Neural progenitor cell (in vitro differentiated cells): ENCODE results near the gene FSCN2. TPM values are rescaled to one million over a fixed set of nuclear protein-coding genes. Genes with fewer than 3 reads are reported as not detected.

ENCODE experiments used
- DNase-seq: peaks from one replicate; pipeline ENCODE4 v3.0.0-alpha.2; 2016; ENCODE audit warnings: low spot score
- H2AFZ ChIP-seq: fragments of 200-600 bp; sonication (generic); replicated peaks from 2 replicates; pipeline ENCODE4 v1.6.1; 2016; ENCODE audit warnings: antibody characterized with exemption
- H3F3A ChIP-seq: fragments of 200-600 bp; sonication (generic); 2 replicates; pipeline ENCODE4 v1.6.1; 2016; ENCODE audit warnings: antibody characterized with exemption, low read depth
- H3K27ac ChIP-seq: fragments of 200-600 bp; sonication (generic); 2 replicates; pipeline ENCODE4 v1.5.1; 2016; ENCODE audit warnings: mild to moderate bottlenecking
- H3K27me3 ChIP-seq: fragments of 200-600 bp; sonication (generic); 2 replicates; pipeline ENCODE4 v1.6.1; 2016; ENCODE audit warnings: mild to moderate bottlenecking, moderate library complexity
- H3K36me3 ChIP-seq: fragments of 200-600 bp; sonication (generic); 2 replicates; pipeline ENCODE4 v1.5.1; 2016
- H3K4me1 ChIP-seq: fragments of 200-600 bp; sonication (generic); 2 replicates; pipeline ENCODE4 v1.6.1; 2016; ENCODE audit warnings: mixed run types
- H3K4me2 ChIP-seq: fragments of 200-600 bp; sonication (generic); 2 replicates; pipeline ENCODE4 v1.6.1; 2016
- H3K4me3 ChIP-seq: fragments of 200-600 bp; sonication (generic); 2 replicates; pipeline ENCODE4 v1.5.1; 2016
- H3K79me2 ChIP-seq: fragments of 200-600 bp; sonication (generic); 2 replicates; pipeline ENCODE4 v1.6.1; 2016; ENCODE audit warnings: low read depth
- H3K9ac ChIP-seq: fragments of 200-600 bp; sonication (generic); 2 replicates; pipeline ENCODE4 v1.6.1; 2016
- H3K9me3 ChIP-seq: fragments of 200-600 bp; sonication (generic); 2 replicates; pipeline ENCODE4 v1.5.1; 2016; ENCODE audit warnings: low read depth
- H4K20me1 ChIP-seq: fragments of 200-600 bp; sonication (generic); 2 replicates; pipeline ENCODE4 v1.6.1; 2016; ENCODE audit warnings: low read depth
- H3K27ac Mint-ChIP-seq: 3 replicates; pipeline ENCODE4 v1.8.0; 2021; ENCODE audit warnings: mixed read lengths
- H3K27me3 Mint-ChIP-seq: 2 replicates; pipeline ENCODE4 v1.8.0; 2022; ENCODE audit warnings: low read depth, mild to moderate bottlenecking, inconsistent platforms, moderate library complexity, mixed read lengths; ENCODE audit not compliant: insufficient read depth
- H3K36me3 Mint-ChIP-seq: 3 replicates; pipeline ENCODE4 v1.8.0; 2021; ENCODE audit warnings: mixed read lengths
- H3K4me1 Mint-ChIP-seq: 3 replicates; pipeline ENCODE4 v1.8.0; 2021; ENCODE audit warnings: mixed read lengths
- H3K4me3 Mint-ChIP-seq: 3 replicates; pipeline ENCODE4 v1.8.0; 2021; ENCODE audit warnings: mild to moderate bottlenecking, moderate library complexity, mixed read lengths
- H3K9me3 Mint-ChIP-seq: 3 replicates; pipeline ENCODE4 v1.8.0; 2020; ENCODE audit warnings: mixed read lengths
- EZH2 ChIP-seq: fragments of 200-600 bp; sonication (generic); IDR thresholded peaks from 2 replicates; pipeline ENCODE4 v1.6.1; 2017; ENCODE audit warnings: antibody characterized with exemption, mild to moderate bottlenecking, moderate library complexity
- EZH2phosphoT487 ChIP-seq: fragments of 200-600 bp; sonication (generic); IDR thresholded peaks from 2 replicates; pipeline ENCODE4 v1.6.1; 2017; ENCODE audit warnings: antibody characterized with exemption
- total RNA-seq: library from RNA; depleted of rRNA; stranded (reverse); fragments of >200 nt; gene quantifications from 2 replicates; pipeline ENCODE4 v1.2.3, GENCODE V29; 2015; ENCODE audit warnings: low replicate concordance
- TF ChIP-seq, protein P1 (sequence below): fragments of 200-600 bp; sonication (generic); IDR thresholded peaks from 2 replicates; pipeline ENCODE4 v1.5.1; 2017; ENCODE audit warnings: antibody characterized with exemption, mild to moderate bottlenecking

FSCN2 gene
- total RNA-seq, 1 donor from 2014 or later, result not detected

- Histone ChIP-seq H3K27me3 (peaks cover 36% of the 10 kb centered on the region), H3K9ac (no peak overlapping the region), H3K27ac (no peak overlapping the region), H3K36me3 (no peaks in the 10 kb centered on the region), H3K4me1 (peaks cover 12% of the 10 kb centered on the region), H3K9me3 (no peaks in the 10 kb centered on the region), H3K4me3 (no peak overlapping the region), H2AFZ (no peak overlapping the region), H4K20me1 (peaks cover 10% of the 10 kb centered on the region), H3K79me2 (no peaks in the 10 kb centered on the region), H3F3A (peaks cover 4% of the 10 kb centered on the region), H3K4me2 (no peak overlapping the region)
- H3K4me3 Mint-ChIP-seq, result no peak overlapping the region
- DNase-seq, result no peak
- H3K27me3 Mint-ChIP-seq, result peaks cover 15% of the 10 kb centered on the region
- peaks cover 19% of the 10 kb centered on the region for H3K4me1 Mint-ChIP-seq
- no peaks in the 10 kb centered on the region for H3K9me3 Mint-ChIP-seq
- no peaks in the 10 kb centered on the region for H3K36me3 Mint-ChIP-seq
- peak overlapping the region; percentile 66 for H3K27ac Mint-ChIP-seq
- TF ChIP-seq, protein P1, sequence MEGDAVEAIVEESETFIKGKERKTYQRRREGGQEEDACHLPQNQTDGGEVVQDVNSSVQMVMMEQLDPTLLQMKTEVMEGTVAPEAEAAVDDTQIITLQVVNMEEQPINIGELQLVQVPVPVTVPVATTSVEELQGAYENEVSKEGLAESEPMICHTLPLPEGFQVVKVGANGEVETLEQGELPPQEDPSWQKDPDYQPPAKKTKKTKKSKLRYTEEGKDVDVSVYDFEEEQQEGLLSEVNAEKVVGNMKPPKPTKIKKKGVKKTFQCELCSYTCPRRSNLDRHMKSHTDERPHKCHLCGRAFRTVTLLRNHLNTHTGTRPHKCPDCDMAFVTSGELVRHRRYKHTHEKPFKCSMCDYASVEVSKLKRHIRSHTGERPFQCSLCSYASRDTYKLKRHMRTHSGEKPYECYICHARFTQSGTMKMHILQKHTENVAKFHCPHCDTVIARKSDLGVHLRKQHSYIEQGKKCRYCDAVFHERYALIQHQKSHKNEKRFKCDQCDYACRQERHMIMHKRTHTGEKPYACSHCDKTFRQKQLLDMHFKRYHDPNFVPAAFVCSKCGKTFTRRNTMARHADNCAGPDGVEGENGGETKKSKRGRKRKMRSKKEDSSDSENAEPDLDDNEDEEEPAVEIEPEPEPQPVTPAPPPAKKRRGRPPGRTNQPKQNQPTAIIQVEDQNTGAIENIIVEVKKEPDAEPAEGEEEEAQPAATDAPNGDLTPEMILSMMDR, result no peak
- no peak for TF ChIP-seq EZH2phosphoT487
- no peak for TF ChIP-seq EZH2
Observed at GRCh38 chr17:81524865-81525159, 3.4 kb upstream of the FSCN2 start.

- Mint-ChIP-seq H3K4me1 (peaks cover 13% of the 10 kb centered on the region), H3K27me3 (peaks cover 8% of the 10 kb centered on the region), H3K27ac (no peak overlapping the region), H3K4me3 (no peak overlapping the region), H3K9me3 (no peaks in the 10 kb centered on the region), H3K36me3 (no peaks in the 10 kb centered on the region)
- H3K36me3 ChIP-seq, result no peaks in the 10 kb centered on the region
- DNase-seq, result no peak
- no peaks in the 10 kb centered on the region for H3K9me3 ChIP-seq
- H3F3A ChIP-seq, result peaks cover 4% of the 10 kb centered on the region
- no peaks in the 10 kb centered on the region for H4K20me1 ChIP-seq
- H3K27me3 ChIP-seq, result peaks cover 15% of the 10 kb centered on the region
- no peaks in the 10 kb centered on the region for H3K79me2 ChIP-seq
- no peak overlapping the region for H3K4me2 ChIP-seq
- H3K4me3 ChIP-seq, result no peak overlapping the region
- no peak overlapping the region for H3K9ac ChIP-seq
- H3K27ac ChIP-seq, result no peak overlapping the region
- no peak overlapping the region for H2AFZ ChIP-seq
- H3K4me1 ChIP-seq, result peaks cover 11% of the 10 kb centered on the region
- TF ChIP-seq EZH2 (no peak), EZH2phosphoT487 (no peak)
- TF ChIP-seq, protein P1, result no peak
Observed at GRCh38 chr17:81526662-81527571, 1.3 kb upstream of the FSCN2 start.

GRCh38 chr17:81528384-81528650 lies 140 bp downstream of the FSCN2 start:
- H3K4me1 Mint-ChIP-seq, result peaks cover 3% of the 10 kb centered on the region
- H3K79me2 ChIP-seq, result no peaks in the 10 kb centered on the region
- no peaks in the 10 kb centered on the region for H3K36me3 Mint-ChIP-seq
- H3K36me3 ChIP-seq, result no peaks in the 10 kb centered on the region
- H3K27ac ChIP-seq, result no peak overlapping the region
- H3K27ac Mint-ChIP-seq, result no peak overlapping the region
- H3F3A ChIP-seq, result no peaks in the 10 kb centered on the region
- no peak for TF ChIP-seq EZH2
- TF ChIP-seq, protein P1, result no peak
- TF ChIP-seq EZH2phosphoT487, result no peak
- H3K27me3 ChIP-seq, result peaks cover 8% of the 10 kb centered on the region
- no peak overlapping the region for H3K9ac ChIP-seq
- H4K20me1 ChIP-seq, result no peaks in the 10 kb centered on the region
- no peaks in the 10 kb centered on the region for H3K9me3 ChIP-seq
- H3K4me3 ChIP-seq, result no peak overlapping the region
- H2AFZ ChIP-seq, result no peak overlapping the region
- no peak overlapping the region for H3K4me2 ChIP-seq
- H3K4me1 ChIP-seq, result peaks cover 5% of the 10 kb centered on the region
- DNase-seq, result no peak
- peaks cover under 1% of the 10 kb centered on the region for H3K9me3 Mint-ChIP-seq
- no peak overlapping the region for H3K4me3 Mint-ChIP-seq
- peaks cover 8% of the 10 kb centered on the region for H3K27me3 Mint-ChIP-seq
